ENCODE data around the gene XK.
"Not testable (repeated sequence)": the region's sequence is repeated elsewhere in the genome, so short reads cannot be mapped to it uniquely, and the experiment has no call there.

DNA sequence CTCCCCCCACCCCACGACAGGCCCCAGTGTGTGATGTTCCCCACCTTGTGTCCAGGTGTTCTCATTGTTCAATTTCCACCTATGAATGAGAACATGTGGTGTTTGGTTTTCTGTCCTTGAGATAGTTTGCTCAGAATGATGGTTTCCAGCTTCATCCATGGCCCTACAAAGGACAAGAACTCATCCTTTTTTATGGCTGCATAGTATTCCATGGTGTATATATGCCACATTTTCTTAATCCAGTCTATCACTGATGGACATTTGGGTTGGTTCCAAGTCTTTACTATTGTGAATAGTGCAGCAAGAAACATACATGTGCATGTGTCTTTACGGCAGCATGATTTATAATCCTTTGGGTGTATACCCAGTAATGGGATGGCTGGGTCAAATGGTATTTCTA lies 34.7 kb upstream of the XK start:
- TF ChIP-seq POLR2A (IDR thresholded peaks at IDR 0.05): not testable (repeated sequence)
- TF ChIP-seq, protein P1, sequence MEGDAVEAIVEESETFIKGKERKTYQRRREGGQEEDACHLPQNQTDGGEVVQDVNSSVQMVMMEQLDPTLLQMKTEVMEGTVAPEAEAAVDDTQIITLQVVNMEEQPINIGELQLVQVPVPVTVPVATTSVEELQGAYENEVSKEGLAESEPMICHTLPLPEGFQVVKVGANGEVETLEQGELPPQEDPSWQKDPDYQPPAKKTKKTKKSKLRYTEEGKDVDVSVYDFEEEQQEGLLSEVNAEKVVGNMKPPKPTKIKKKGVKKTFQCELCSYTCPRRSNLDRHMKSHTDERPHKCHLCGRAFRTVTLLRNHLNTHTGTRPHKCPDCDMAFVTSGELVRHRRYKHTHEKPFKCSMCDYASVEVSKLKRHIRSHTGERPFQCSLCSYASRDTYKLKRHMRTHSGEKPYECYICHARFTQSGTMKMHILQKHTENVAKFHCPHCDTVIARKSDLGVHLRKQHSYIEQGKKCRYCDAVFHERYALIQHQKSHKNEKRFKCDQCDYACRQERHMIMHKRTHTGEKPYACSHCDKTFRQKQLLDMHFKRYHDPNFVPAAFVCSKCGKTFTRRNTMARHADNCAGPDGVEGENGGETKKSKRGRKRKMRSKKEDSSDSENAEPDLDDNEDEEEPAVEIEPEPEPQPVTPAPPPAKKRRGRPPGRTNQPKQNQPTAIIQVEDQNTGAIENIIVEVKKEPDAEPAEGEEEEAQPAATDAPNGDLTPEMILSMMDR (IDR thresholded peaks at IDR 0.05): not testable (repeated sequence)

All from gastroesophageal sphincter (tissue), 3 donors.